ENCODE results near the gene SPN.
"Not testable (repeated sequence)": the region's sequence is repeated elsewhere in the genome, so short reads cannot be mapped to it uniquely, and the experiment has no call there.

DNA sequence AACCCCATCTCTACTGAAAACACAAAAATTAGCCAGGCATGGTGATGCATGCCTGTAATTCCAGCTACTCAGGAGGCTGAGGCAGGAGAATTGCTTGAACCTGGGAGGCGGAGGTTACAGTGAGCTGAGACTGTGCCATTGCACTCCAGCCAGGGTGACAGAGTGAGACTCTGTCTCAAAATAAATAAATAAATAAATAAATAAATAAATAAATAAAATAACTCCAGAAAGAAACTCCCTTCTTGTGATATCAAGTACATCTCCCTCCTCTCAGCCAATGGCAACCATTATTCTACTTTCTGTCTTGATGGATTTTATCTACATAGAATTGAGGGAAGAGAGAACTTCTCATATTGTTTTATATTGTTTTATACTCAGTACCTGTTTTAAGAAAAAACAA lies 44.1 kb downstream of the SPN start:
- TF ChIP-seq POLR2A (IDR thresholded peaks at IDR 0.05; ENCODE audit: low read length); RCOR1 (IDR thresholded peaks at IDR 0.05; ENCODE audit: low read depth, low read length); POLR2AphosphoS2 (conservative IDR thresholded peaks at IDR 0.05; ENCODE audit: low read length); CBX2 (IDR thresholded peaks at IDR 0.05; ENCODE audit: borderline replicate concordance, low read depth); CBX8 (IDR thresholded peaks at IDR 0.05); RFX5 (IDR thresholded peaks at IDR 0.05); JUN (IDR thresholded peaks at IDR 0.05); GATA3 (IDR thresholded peaks at IDR 0.05; ENCODE audit: borderline replicate concordance); MYC (IDR thresholded peaks at IDR 0.05; ENCODE audit: borderline replicate concordance, low read length); ZSCAN20 (CRISPR knock-in tag; IDR thresholded peaks at IDR 0.05): not testable (repeated sequence)
- TF ChIP-seq, protein P1, sequence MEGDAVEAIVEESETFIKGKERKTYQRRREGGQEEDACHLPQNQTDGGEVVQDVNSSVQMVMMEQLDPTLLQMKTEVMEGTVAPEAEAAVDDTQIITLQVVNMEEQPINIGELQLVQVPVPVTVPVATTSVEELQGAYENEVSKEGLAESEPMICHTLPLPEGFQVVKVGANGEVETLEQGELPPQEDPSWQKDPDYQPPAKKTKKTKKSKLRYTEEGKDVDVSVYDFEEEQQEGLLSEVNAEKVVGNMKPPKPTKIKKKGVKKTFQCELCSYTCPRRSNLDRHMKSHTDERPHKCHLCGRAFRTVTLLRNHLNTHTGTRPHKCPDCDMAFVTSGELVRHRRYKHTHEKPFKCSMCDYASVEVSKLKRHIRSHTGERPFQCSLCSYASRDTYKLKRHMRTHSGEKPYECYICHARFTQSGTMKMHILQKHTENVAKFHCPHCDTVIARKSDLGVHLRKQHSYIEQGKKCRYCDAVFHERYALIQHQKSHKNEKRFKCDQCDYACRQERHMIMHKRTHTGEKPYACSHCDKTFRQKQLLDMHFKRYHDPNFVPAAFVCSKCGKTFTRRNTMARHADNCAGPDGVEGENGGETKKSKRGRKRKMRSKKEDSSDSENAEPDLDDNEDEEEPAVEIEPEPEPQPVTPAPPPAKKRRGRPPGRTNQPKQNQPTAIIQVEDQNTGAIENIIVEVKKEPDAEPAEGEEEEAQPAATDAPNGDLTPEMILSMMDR (IDR thresholded peaks at IDR 0.05), result not testable (repeated sequence)
- TF ChIP-seq, protein P2, sequence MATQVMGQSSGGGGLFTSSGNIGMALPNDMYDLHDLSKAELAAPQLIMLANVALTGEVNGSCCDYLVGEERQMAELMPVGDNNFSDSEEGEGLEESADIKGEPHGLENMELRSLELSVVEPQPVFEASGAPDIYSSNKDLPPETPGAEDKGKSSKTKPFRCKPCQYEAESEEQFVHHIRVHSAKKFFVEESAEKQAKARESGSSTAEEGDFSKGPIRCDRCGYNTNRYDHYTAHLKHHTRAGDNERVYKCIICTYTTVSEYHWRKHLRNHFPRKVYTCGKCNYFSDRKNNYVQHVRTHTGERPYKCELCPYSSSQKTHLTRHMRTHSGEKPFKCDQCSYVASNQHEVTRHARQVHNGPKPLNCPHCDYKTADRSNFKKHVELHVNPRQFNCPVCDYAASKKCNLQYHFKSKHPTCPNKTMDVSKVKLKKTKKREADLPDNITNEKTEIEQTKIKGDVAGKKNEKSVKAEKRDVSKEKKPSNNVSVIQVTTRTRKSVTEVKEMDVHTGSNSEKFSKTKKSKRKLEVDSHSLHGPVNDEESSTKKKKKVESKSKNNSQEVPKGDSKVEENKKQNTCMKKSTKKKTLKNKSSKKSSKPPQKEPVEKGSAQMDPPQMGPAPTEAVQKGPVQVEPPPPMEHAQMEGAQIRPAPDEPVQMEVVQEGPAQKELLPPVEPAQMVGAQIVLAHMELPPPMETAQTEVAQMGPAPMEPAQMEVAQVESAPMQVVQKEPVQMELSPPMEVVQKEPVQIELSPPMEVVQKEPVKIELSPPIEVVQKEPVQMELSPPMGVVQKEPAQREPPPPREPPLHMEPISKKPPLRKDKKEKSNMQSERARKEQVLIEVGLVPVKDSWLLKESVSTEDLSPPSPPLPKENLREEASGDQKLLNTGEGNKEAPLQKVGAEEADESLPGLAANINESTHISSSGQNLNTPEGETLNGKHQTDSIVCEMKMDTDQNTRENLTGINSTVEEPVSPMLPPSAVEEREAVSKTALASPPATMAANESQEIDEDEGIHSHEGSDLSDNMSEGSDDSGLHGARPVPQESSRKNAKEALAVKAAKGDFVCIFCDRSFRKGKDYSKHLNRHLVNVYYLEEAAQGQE (IDR thresholded peaks at IDR 0.05), result not testable (repeated sequence)
- TF ChIP-seq, protein P3, sequence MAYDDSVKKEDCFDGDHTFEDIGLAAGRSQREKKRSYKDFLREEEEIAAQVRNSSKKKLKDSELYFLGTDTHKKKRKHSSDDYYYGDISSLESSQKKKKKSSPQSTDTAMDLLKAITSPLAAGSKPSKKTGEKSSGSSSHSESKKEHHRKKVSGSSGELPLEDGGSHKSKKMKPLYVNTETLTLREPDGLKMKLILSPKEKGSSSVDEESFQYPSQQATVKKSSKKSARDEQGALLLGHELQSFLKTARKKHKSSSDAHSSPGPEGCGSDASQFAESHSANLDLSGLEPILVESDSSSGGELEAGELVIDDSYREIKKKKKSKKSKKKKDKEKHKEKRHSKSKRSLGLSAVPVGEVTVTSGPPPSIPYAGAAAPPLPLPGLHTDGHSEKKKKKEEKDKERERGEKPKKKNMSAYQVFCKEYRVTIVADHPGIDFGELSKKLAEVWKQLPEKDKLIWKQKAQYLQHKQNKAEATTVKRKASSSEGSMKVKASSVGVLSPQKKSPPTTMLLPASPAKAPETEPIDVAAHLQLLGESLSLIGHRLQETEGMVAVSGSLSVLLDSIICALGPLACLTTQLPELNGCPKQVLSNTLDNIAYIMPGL (CRISPR knock-in tag; IDR thresholded peaks at IDR 0.05; ENCODE audit: borderline replicate concordance), result not testable (repeated sequence)

Data from A549 (cell line).